NOMO-1 (cell line): Measurements from ENCODE around the gene NCBP3.
"Not testable (repeated sequence)": the region's sequence is repeated elsewhere in the genome, so short reads cannot be mapped to it uniquely, and the experiment has no call there.

Experiments used
- DNase-seq, 2 experiments: peaks; one replicate each; lab custom pipeline; 2025; ENCODE audit not compliant: unreplicated experiment in 2 of 2; lab: John Stamatoyannopoulos, UW

NCBP3 gene

GRCh38 chr17:3851461-3852100 lies 5.5 kb upstream of the NCBP3 start:
- no peak for DNase-seq

GRCh38 chr17:3848229-3848835 lies 2.3 kb upstream of the NCBP3 start:
- no peak for DNase-seq

- no peak for DNase-seq
Observed at GRCh38 chr17:3847165-3847670, 1.2 kb upstream of the NCBP3 start.

DNA sequence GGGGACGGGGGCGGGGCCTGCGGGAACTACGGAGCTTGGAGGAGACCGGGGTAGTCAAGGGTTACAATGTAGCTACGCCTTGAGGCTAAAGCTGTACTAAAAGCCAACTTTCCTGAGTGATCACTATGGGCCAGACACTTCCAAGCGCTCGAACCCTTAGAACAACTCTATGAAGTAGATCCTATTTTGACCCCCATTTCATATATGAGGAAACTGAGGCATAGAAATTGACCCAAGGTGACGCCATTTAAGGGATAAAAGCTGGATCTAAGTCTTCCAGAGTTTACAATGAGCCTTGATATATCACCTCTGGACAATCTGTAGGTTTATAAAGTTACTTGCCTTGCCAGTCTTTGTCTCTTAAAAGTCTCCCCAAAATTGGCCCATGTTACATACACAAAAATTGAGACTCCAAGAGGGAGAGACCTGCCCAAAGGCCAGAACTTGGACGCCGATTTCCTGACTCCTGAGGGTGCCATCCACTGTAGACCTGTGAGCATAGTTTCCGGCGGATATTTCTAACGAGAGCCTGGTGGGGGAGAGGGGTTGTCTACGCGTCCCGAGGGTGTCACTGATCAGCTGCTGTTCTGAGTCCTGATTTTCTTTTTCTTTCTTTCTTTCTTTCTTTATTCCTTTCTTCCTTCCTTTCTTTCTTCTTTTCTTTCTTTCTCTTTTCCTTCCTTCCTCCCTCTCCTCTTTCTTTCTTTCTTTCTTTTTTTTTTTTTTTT lies 555 bp upstream of the NCBP3 start:
- no peak for DNase-seq

DNA sequence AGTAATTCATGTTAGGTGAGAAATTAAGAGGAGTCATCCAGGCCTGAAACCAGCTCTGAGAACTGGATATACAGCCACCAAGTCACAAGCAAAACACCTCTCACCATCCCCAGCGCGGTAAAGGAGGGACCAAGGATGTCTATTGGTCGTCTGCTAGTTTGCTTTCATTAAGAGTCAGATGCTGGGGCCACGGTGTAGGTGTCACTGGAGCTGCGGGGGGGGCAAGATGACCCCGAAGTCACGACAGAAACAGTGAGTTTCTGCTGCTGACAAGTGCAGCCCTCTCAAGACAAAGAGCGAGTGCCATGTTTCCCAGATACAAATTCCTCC lies 790 bp downstream of the NCBP3 start:
- peak in 1 of 2 experiments; percentile 23 for DNase-seq

DNA sequence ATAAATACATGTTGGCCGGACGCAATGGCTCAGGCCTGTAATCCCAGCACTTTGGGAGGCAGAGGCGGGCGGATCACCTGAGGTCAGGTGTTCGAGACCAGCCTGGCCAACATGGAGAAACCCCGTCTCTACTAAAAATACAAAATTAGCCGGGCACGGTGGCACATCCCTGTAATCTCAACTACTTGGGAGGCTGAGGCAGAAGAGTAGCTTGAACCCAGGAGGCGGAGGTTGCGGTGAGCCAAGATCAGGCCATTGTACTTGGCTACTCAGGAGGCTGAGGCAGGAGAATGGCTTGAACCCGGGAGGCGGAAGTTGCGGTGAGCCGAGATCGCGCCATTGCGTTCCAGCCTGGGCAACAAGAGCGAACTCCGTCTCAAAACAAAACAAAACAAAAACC lies 1.5 kb downstream of the NCBP3 start:
- DNase-seq, result not testable (repeated sequence)

DNA sequence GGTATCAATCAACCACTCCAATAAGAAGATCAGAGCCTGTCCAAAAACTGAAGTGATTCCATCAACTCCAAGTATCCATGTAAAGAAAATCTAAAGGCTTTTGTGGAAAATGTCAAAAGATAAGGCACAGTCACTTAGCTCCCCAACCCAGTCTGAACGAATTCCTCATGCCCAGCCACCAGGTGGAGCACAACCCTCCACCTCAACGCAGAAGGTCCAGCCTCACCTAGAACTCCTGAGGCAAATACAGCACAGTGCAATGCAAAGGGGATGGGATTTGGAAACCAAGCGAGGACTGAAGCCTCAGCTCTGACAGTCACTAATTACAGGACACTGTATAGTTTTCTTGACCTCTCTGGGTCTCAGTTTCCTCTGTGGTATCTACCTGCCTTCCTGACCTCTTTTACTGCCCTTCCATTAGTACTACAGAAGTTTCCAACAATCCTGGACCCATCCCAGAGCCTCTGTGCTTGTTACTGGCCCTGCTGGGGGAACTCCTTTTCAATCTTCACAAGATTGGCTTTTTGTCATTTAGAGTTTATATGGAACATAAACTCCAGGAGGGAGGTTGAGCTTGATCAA lies 2.0 kb downstream of the NCBP3 start:
- peak; percentile 38 to 56 for DNase-seq

GRCh38 chr17:3838206-3838605 lies 7.8 kb downstream of the NCBP3 start:
- DNase-seq, result no peak

GRCh38 chr17:3836551-3836950 lies 9.5 kb downstream of the NCBP3 start:
- no peak for DNase-seq

- peak; percentile 32 to 49 for DNase-seq
Observed at GRCh38 chr17:3835410-3836229, 10.4 kb downstream of the NCBP3 start.

GRCh38 chr17:3834811-3835210 lies 11.2 kb downstream of the NCBP3 start:
- DNase-seq, result peak; percentile 64 to 92

- DNase-seq, result no peak
Observed at GRCh38 chr17:3828852-3829232, 17.2 kb downstream of the NCBP3 start.

DNA sequence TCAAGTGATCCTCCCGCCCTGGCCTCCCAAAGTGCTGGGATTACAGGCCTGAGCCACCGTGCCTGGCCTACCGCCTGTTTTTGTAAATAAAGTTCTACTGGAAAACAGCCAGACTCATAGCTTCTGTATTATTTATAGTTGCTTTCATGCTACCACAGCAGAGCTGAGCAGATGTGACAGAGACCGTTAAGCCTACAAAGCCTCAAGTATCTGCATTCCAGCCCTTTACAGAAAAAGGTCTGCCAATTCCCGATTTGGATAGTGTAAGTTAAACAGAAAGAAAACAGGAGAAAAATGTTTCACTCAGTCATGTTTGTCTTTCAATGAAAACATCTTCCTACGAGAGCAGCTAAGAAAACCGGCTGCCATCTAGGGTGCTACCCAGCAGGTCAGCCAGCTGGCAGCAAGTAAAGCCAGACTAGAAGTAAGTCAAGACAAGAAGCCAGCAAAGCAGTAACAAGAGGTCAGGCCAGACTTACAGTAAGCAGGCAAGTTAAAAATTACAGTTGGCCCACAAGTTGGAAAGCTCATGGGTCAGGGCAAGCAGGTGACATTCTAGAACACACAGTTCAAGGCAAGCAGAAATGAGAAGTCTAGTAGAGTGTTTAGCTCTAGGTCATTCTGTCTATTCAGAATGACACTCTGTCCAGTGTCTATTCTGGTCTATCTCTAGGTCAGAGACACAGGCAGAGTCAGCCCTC lies 17.7 kb downstream of the NCBP3 start:
- no peak for DNase-seq

GRCh38 chr17:3827124-3827773 lies 18.8 kb downstream of the NCBP3 start:
- DNase-seq, result peak in 1 of 2 experiments; percentile 36

- DNase-seq, result no peak
Observed at GRCh38 chr17:3826191-3826590, 19.9 kb downstream of the NCBP3 start.

GRCh38 chr17:3821101-3821500 lies 24.9 kb downstream of the NCBP3 start:
- DNase-seq, result no peak

GRCh38 chr17:3818786-3819185 lies 27.3 kb downstream of the NCBP3 start:
- DNase-seq, result no peak

DNA sequence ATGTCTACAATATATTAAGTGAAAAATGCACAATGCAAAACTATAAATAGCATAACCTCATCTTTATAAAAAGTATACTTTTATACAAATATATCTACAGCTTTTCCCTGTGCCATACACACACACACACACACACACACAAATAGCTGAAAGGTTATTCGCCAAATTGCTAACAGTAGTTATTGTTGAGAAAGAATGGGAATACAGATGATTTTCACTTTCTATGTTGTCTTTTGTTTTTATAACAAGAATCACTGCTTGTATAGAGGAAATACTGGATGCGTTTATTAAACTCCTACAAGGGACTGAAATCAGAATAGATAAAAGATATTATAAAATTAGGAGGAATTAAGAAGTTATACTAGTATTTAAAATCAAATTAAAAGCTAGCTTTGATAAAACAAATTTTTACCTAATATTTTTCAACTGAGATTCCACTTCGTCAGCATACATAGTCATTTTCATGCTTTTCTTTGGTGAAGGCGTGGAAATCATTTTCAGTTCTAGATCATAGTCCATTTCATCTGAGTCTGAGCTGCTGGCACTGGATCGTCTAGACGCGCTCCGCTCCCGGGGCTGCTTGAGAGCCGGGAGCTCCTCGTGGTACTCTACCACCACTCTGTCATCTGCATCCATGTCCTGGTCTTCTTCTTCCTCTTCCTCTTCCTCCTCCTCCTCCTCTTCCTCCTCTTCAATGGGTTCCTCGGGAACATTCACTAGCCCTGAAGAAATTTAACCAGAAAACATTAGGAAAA lies 28.0 kb downstream of the NCBP3 start:
- no peak for DNase-seq

GRCh38 chr17:3815925-3816324 lies 30.1 kb downstream of the NCBP3 start:
- DNase-seq, result no peak
